HG02840 (cell line): Measurements from ENCODE around the gene PITPNM2.

Source experiments
- ATAC-seq: cut with Tn5 transposase; IDR thresholded peaks from one replicate; pipeline ENCODE4 v1.9.1; 2021; ENCODE audit warnings: mild to moderate bottlenecking, moderate library complexity, moderate number of reproducible peaks; ENCODE audit not compliant: unreplicated experiment, low FRiP score

PITPNM2 gene

GRCh38 chr12:123150744-123151456, at the start of gene PITPNM2:
Gene PITPNM2 (minus strand): TSS chr12:123151090. CDS start chr12:123034590, 116,500 bp downstream.
- ATAC-seq, result no peak

GRCh38 chr12:123200414-123200813, 49.5 kb upstream of the PITPNM2 start:
- no peak for ATAC-seq

GRCh38 chr12:123199936-123200335, 49.0 kb upstream of the PITPNM2 start:
- ATAC-seq, result no peak

- ATAC-seq, result no peak
These were observed 36.7 kb upstream of the PITPNM2 start for GRCh38 chr12:123187637-123188036.

- ATAC-seq, result no peak
These were observed 29.3 kb upstream of the PITPNM2 start for GRCh38 chr12:123180171-123180570.

GRCh38 chr12:123171967-123172366, 21.1 kb upstream of the PITPNM2 start:
- ATAC-seq, result no peak

GRCh38 chr12:123167329-123167728, 16.4 kb upstream of the PITPNM2 start:
- no peak for ATAC-seq

GRCh38 chr12:123165537-123165936, 14.6 kb upstream of the PITPNM2 start:
- no peak for ATAC-seq

- ATAC-seq, result no peak
These were observed 13.9 kb upstream of the PITPNM2 start for GRCh38 chr12:123164710-123165261.

GRCh38 chr12:123164222-123164621, 13.3 kb upstream of the PITPNM2 start:
- ATAC-seq, result no peak

- no peak for ATAC-seq
These were observed 12.3 kb upstream of the PITPNM2 start for GRCh38 chr12:123163227-123163626.

GRCh38 chr12:123160801-123161487, 10.1 kb upstream of the PITPNM2 start:
- no peak for ATAC-seq

GRCh38 chr12:123153906-123154305, 3.0 kb upstream of the PITPNM2 start:
- ATAC-seq, result no peak

- no peak for ATAC-seq
These were observed 1.9 kb upstream of the PITPNM2 start for GRCh38 chr12:123152833-123153232.

- ATAC-seq, result no peak
These were observed 866 bp upstream of the PITPNM2 start for GRCh38 chr12:123151457-123152454.

- ATAC-seq, result no peak
These were observed 581 bp downstream of the PITPNM2 start for GRCh38 chr12:123150275-123150743.

- ATAC-seq, result no peak
These were observed 1.2 kb downstream of the PITPNM2 start for GRCh38 chr12:123149501-123150274.

- no peak for ATAC-seq
These were observed 1.8 kb downstream of the PITPNM2 start for GRCh38 chr12:123149088-123149487.

GRCh38 chr12:123148655-123149054, 2.2 kb downstream of the PITPNM2 start:
- no peak for ATAC-seq

GRCh38 chr12:123148223-123148622, 2.7 kb downstream of the PITPNM2 start:
- ATAC-seq, result no peak
